Activated CD8-positive, alpha-beta T cell treated with anti-CD3 and anti-CD28 coated beads for 36 hours (primary cell): ENCODE data around the gene SREBF2. TPM values are rescaled to one million over a fixed set of nuclear protein-coding genes. Genes with fewer than 3 reads are reported as not detected.
A peak's percentile ranks its signal among the peaks of the same experiment; 100 is the strongest.

Experiments used
- ATAC-seq: fragments of 200-7000 bp; cut with Tn5 transposase; one replicate; pipeline ENCODE4 v1.10.0; 2021; ENCODE audit warnings: mild to moderate bottlenecking, moderate library complexity
- CTCF ChIA-PET: fragments of 350-600 bp; sonication (Branson Sonifier 250); formaldehyde crosslinking; loops from one replicate; lab custom pipeline; 2021; ENCODE audit warnings: antibody characterized with exemption; lab: Charles Lee
- POLR2A ChIA-PET: fragments of 350-600 bp; sonication (Branson Sonifier 250); formaldehyde crosslinking; loops from one replicate; lab custom pipeline; 2021; ENCODE audit warnings: antibody characterized with exemption; lab: Charles Lee
- DNase-seq: peaks from one replicate; pipeline ENCODE4 v3.0.0-alpha.2; 2020
- H3K27ac Mint-ChIP-seq: one replicate; pipeline ENCODE4 v1.8.0; 2021; ENCODE audit warnings: mild to moderate bottlenecking, mixed read lengths
- H3K27me3 Mint-ChIP-seq: one replicate; pipeline ENCODE4 v1.8.0; 2021; ENCODE audit warnings: mixed read lengths
- H3K36me3 Mint-ChIP-seq: one replicate; pipeline ENCODE4 v1.8.0; 2021; ENCODE audit warnings: low read depth, mixed read lengths
- H3K4me1 Mint-ChIP-seq: one replicate; pipeline ENCODE4 v1.8.0; 2021; ENCODE audit warnings: low read depth, mixed read lengths
- H3K4me3 Mint-ChIP-seq: one replicate; pipeline ENCODE4 v1.8.0; 2021; ENCODE audit warnings: mild to moderate bottlenecking, moderate library complexity, mixed read lengths
- H3K9me3 Mint-ChIP-seq: one replicate; pipeline ENCODE4 v1.8.0; 2021; ENCODE audit warnings: mixed read lengths
- intact Hi-C: fragments of 100-400 bp; cut with micrococcal nuclease; formaldehyde crosslinking; loops from one replicate; pipeline ENCODE4 v1.10.0; 2022
- total RNA-seq, 2 experiments: library from RNA; stranded (reverse); gene quantifications; one replicate each; pipeline ENCODE4 v1.2.3, GENCODE V29; 2021
- TF ChIP-seq, protein P1 (sequence below): fragments of 200-600 bp; IDR thresholded peaks from one replicate; pipeline ENCODE4 v1.8.0; 2022; ENCODE audit warnings: antibody characterized with exemption, mild to moderate bottlenecking

Gene SREBF2
- total RNA-seq, 2 experiments from 2014 or later = 87.1 to 92.9 TPM

DNA sequence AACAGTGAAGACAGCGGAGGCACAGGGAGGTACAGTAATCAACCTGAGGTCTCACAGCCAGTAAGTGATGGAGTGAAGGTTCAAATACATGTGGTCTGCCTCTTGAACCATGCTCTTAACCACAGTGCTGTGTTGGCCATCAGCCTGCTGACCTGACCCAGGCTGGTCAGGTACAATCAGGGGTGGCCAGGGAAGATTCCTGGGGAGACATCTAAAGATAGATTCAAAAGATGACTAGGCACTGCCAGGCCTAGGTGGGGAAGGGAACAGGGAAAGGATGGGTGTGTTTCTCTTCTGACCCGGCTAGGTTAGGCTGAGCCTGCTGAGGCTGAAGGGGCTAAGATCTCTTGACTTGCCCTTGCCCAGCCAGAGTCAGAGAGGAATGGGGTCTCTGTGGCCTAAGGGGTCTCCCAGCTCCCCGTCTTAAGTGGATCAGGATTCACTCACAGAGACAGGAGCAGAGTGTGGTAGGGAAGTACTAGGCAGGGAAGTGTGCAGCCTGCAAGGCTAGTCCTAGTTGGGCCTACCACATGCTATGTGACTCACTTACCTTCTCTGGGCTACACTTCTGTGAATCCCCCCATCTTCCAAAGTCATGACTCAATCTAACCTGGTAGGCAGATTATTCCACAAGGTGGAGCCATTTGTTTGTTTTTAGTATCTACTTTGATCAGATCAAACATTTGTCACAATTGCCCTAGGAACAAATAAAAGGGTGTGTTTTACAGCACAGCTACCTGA lies 10.4 kb upstream of the SREBF2 start:
- intact Hi-C loops = no loop called here
- TF ChIP-seq, protein P1, sequence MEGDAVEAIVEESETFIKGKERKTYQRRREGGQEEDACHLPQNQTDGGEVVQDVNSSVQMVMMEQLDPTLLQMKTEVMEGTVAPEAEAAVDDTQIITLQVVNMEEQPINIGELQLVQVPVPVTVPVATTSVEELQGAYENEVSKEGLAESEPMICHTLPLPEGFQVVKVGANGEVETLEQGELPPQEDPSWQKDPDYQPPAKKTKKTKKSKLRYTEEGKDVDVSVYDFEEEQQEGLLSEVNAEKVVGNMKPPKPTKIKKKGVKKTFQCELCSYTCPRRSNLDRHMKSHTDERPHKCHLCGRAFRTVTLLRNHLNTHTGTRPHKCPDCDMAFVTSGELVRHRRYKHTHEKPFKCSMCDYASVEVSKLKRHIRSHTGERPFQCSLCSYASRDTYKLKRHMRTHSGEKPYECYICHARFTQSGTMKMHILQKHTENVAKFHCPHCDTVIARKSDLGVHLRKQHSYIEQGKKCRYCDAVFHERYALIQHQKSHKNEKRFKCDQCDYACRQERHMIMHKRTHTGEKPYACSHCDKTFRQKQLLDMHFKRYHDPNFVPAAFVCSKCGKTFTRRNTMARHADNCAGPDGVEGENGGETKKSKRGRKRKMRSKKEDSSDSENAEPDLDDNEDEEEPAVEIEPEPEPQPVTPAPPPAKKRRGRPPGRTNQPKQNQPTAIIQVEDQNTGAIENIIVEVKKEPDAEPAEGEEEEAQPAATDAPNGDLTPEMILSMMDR = peak; percentile 73
- CTCF ChIA-PET = interaction anchor here (0.7 to 2.4 kb wide), 12 partner anchors 20 to 125 kb away, joined by 3 to 10 read pairs (median 4); partner anchors contain the start of gene CENPM
- ATAC-seq (peak; percentile 99), DNase-seq (peak; percentile 65)
- Mint-ChIP-seq H3K27ac (peak overlapping the region; percentile 84), H3K36me3 (peaks cover 13% of the 10 kb centered on the region), H3K9me3 (no peaks in the 10 kb centered on the region), H3K27me3 (no peaks in the 10 kb centered on the region), H3K4me3 (no peak overlapping the region), H3K4me1 (peaks cover 29% of the 10 kb centered on the region)
- POLR2A ChIA-PET = interaction anchor here (0.7 to 3.2 kb wide), 9 partner anchors 8 to 121 kb away, joined by 3 to 11 read pairs (median 4); partner anchors contain the start of gene SREBF2

DNA sequence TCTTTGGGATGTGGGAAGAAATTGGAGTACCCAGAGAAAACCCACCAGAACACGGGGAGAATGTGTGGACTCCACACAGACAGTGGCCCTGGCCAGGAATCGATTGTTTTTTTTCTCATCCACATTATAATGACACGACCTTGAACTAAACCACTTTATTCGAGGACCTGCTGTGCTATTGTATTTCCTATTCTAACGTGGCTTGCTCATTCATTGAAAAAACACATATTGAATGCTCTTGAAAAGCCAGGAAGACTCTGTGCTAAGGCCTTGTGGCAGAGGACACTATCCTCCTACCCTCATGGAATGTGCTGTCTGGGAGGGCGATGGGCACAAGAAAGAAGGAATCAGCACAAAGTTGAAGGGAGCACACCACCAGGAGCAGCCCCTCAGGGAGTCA lies 9.1 kb upstream of the SREBF2 start:
- POLR2A ChIA-PET = no interaction called here
- peak overlapping the region; percentile 52 for H3K27ac Mint-ChIP-seq
- no peak overlapping the region for H3K4me3 Mint-ChIP-seq

DNA sequence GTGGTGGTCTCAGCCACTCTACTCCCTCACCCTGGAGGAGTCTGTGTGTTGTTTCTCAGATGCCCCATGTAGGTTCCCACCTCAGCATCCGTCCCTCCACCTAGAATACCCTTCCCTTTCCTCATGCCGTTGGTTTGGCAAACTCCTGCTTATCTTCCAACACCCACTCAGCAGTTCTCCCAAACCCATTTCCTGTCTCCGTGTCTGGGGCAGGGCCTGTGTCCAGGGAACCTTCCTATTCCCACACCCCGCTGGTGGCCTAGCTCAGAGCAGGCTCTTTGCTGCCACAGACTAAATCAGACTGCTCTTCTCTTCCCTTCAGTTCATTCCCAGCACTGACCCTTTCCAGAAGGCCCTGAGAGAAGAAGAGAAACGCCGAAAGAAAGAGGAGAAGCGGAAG lies 7.5 kb upstream of the SREBF2 start:
- ChIA-PET CTCF (interaction anchor here (1.5 to 8.4 kb wide), 4 partner anchors 33 to 116 kb away, joined by 3 to 38 read pairs (median 8); partner anchors contain the start of gene TNFRSF13C), POLR2A (interaction anchor here (1.3 to 2.5 kb wide), 4 partner anchors 14 to 115 kb away, joined by 3 to 7 read pairs (median 6); partner anchors contain the start of gene CCDC134)
- Mint-ChIP-seq H3K9me3 (no peaks in the 10 kb centered on the region), H3K27ac (peak overlapping the region; percentile 65), H3K4me3 (no peak overlapping the region), H3K27me3 (no peaks in the 10 kb centered on the region), H3K36me3 (peaks cover 21% of the 10 kb centered on the region), H3K4me1 (peaks cover 39% of the 10 kb centered on the region)
- DNase-seq = no peak
- intact Hi-C loops = loop anchor here (5.0 kb wide), 1 partner anchor 117 kb away; no protein-coding TSS in a partner anchor
- ATAC-seq = no peak
- TF ChIP-seq, protein P1 = no peak

More for the DNA sequence above, 9.1 kb upstream of the SREBF2 start:
- Mint-ChIP-seq H3K9me3 (no peaks in the 10 kb centered on the region), H3K4me1 (peaks cover 31% of the 10 kb centered on the region), H3K27me3 (no peaks in the 10 kb centered on the region), H3K36me3 (peaks cover 13% of the 10 kb centered on the region)
- no peak for DNase-seq
- ATAC-seq = no peak
- CTCF ChIA-PET = interaction anchor here (3.2 kb wide), 1 partner anchor 117 kb away, joined by 12 read pairs; no protein-coding TSS in a partner anchor
- intact Hi-C loops = no loop called here
- TF ChIP-seq, protein P1 = no peak

DNA sequence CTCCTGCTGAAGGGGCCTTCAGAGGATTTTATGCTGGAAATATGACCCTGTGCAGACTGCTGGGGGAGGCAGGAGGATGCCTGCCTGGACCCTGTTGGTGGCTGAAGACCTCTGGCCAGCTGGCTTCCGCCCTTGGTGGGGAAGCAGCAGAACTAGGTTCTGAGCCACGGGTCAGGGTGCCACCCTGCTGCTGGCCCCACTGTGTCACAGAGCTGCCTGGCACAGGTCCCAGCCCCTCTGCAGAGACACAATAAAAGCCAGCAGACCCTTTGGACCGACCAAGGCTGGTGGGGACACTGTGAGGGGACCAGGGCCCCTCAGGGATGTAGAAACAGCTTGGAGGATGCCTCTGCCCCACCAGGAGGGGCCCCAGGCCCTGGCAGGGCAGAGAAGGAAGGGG lies 6.9 kb upstream of the SREBF2 start:
- Mint-ChIP-seq H3K27me3 (no peaks in the 10 kb centered on the region), H3K9me3 (no peaks in the 10 kb centered on the region), H3K4me1 (peaks cover 42% of the 10 kb centered on the region), H3K27ac (no peak overlapping the region), H3K4me3 (no peak overlapping the region), H3K36me3 (peaks cover 23% of the 10 kb centered on the region)
- DNase-seq = no peak
- ChIA-PET POLR2A (interaction anchor here (0.7 to 2.5 kb wide), 9 partner anchors 8 to 114 kb away, joined by 3 to 7 read pairs (median 3); partner anchors contain the start of gene CCDC134), CTCF (interaction anchor here (1.5 to 8.4 kb wide), 5 partner anchors 32 to 115 kb away, joined by 3 to 38 read pairs (median 7); partner anchors contain the start of gene TNFRSF13C)
- ATAC-seq = no peak
- intact Hi-C loops = loop anchor here (5.0 kb wide), 1 partner anchor 116 kb away; no protein-coding TSS in a partner anchor
- TF ChIP-seq, protein P1 = no peak
